ENCODE measurements around the gene TREH. TPM values are rescaled to one million over a fixed set of nuclear protein-coding genes. Genes with fewer than 3 reads are reported as not detected.

The TREH gene
- total RNA-seq, 2 donors from 2014 or later: 2.4 to 2.8 TPM

- Histone ChIP-seq H3K36me3 (no peaks in the 10 kb centered on the region), H3K4me3 (peak overlapping the region; percentile 44), H3K9me3 (no peaks in the 10 kb centered on the region), H3K27me3 (peaks cover 21% of the 10 kb centered on the region), H3K27ac (peak overlapping the region; percentile 52), H3K9ac (ENCODE audit: low read depth in 2 of 2, low read length in 2 of 2) (peak overlapping the region; percentile 51 to 79), H3K4me1 (peaks cover 10% of the 10 kb centered on the region)
- intact Hi-C loops (cut with DNase I): no loop called here
- TF ChIP-seq CTCF (IDR thresholded peaks at IDR 0.05): no peak
- DNase-seq: no peak
Observed at GRCh38 chr11:118610225-118610772, 69.2 kb downstream of the TREH start.

GRCh38 chr11:118609380-118610224, 69.8 kb downstream of the TREH start:
- peak overlapping the region; percentile 53 to 79 for H3K9ac ChIP-seq (ENCODE audit: low read depth in 2 of 2, low read length in 2 of 2)
- intact Hi-C loops (cut with DNase I): no loop called here
- no peak for TF ChIP-seq CTCF (IDR thresholded peaks at IDR 0.05)
- no peaks in the 10 kb centered on the region for H3K36me3 ChIP-seq
- H3K27ac ChIP-seq: peak overlapping the region; percentile 53
- H3K9me3 ChIP-seq: no peaks in the 10 kb centered on the region
- peak overlapping the region; percentile 44 for H3K4me3 ChIP-seq
- H3K27me3 ChIP-seq: peaks cover 21% of the 10 kb centered on the region
- no peak for DNase-seq
- peaks cover 10% of the 10 kb centered on the region for H3K4me1 ChIP-seq

- H3K36me3 ChIP-seq: no peaks in the 10 kb centered on the region
- peaks cover 10% of the 10 kb centered on the region for H3K4me1 ChIP-seq
- peak overlapping the region; percentile 63 to 79 for H3K9ac ChIP-seq (ENCODE audit: low read depth in 2 of 2, low read length in 2 of 2)
- no peaks in the 10 kb centered on the region for H3K9me3 ChIP-seq
- H3K4me3 ChIP-seq: peak overlapping the region; percentile 67
- intact Hi-C loops (cut with DNase I): no loop called here
- peak overlapping the region; percentile 82 for H3K27ac ChIP-seq
- peaks cover 21% of the 10 kb centered on the region for H3K27me3 ChIP-seq
- TF ChIP-seq CTCF (IDR thresholded peaks at IDR 0.05): no peak
- DNase-seq: peak; percentile 58
Observed at GRCh38 chr11:118608360-118609227, 70.9 kb downstream of the TREH start.

GRCh38 chr11:118607401-118608359, 71.8 kb downstream of the TREH start, which contains the start of gene PHLDB1:
TSS of gene PHLDB1 (plus strand) at chr11:118607615. CDS start at chr11:118613837, 6,222 bp downstream.
- Histone ChIP-seq H3K27me3 (peaks cover 21% of the 10 kb centered on the region), H3K4me3 (peak within 1 kb of the TSS; percentile 67), H3K4me1 (peaks cover 10% of the 10 kb centered on the region), H3K27ac (peak within 1 kb of the TSS; percentile 82), H3K9ac (ENCODE audit: low read depth in 2 of 2, low read length in 2 of 2) (peak within 1 kb of the TSS; percentile 63 to 79), H3K36me3 (no peaks in the 10 kb centered on the region), H3K9me3 (no peaks in the 10 kb centered on the region)
- intact Hi-C loops (cut with DNase I): no loop called here
- peak; percentile 21 for TF ChIP-seq CTCF (IDR thresholded peaks at IDR 0.05)
- DNase-seq: peak; percentile 66

Small RNA genes within 50 kb of the gene (microRNA-seq; reads per million reads assigned to microRNA genes)
- gene MIR6716: not detected

Other genes starting within 250 kb of the TREH start
- gene KMT2A, start 243.2 kb downstream of the TREH start, total RNA-seq: 10 to 100 TPM; 33.8 to 45.1 TPM
- under 1 TPM; 0.35 to 0.66 TPM for gene TTC36, start 152.2 kb downstream of the TREH start, total RNA-seq
- 1 to 10 TPM; 3.8 to 9.2 TPM for gene TMEM25, start 148.5 kb downstream of the TREH start, total RNA-seq
- gene IFT46, start 113.7 kb downstream of the TREH start, total RNA-seq: 1 to 10 TPM; 9.3 to 9.5 TPM
- 100 to 1,000 TPM; 151 to 171 TPM for gene ARCN1, start 107.2 kb downstream of the TREH start, total RNA-seq
- gene PHLDB1, start 72.0 kb downstream of the TREH start, total RNA-seq: 10 to 100 TPM; 60.1 to 88.6 TPM
- gene DDX6, start 111.5 kb upstream of the TREH start, total RNA-seq: 100 to 1,000 TPM in 1 of 2 donors, 10 to 100 TPM in 1; 79.0 to 108 TPM
- gene CXCR5, start 204.2 kb upstream of the TREH start, total RNA-seq: under 1 TPM; 0.05 to 0.19 TPM
- gene BCL9L, start 246.3 kb upstream of the TREH start, total RNA-seq: 10 to 100 TPM; 31.4 to 37.4 TPM